Ishikawa (cell line): ENCODE measurements around the gene FGD5.

Experiments used
- CEBPB ChIP-seq: IDR thresholded peaks from 2 replicates; pipeline ENCODE4 v1.6.1; 2012
- CREB1 ChIP-seq: IDR thresholded peaks from 2 replicates; pipeline ENCODE4 v1.6.1; 2012; ENCODE audit warnings: low read depth
- EGR1 ChIP-seq: IDR thresholded peaks from 2 replicates; pipeline ENCODE4 v1.6.1; 2012
- EP300 ChIP-seq: IDR thresholded peaks from 2 replicates; pipeline ENCODE4 v1.6.1; 2012; ENCODE audit warnings: borderline replicate concordance
- NFIC ChIP-seq: IDR thresholded peaks from 2 replicates; pipeline ENCODE4 v1.6.1; 2012
- RAD21 ChIP-seq: IDR thresholded peaks from 2 replicates; pipeline ENCODE4 v1.6.1; 2012; ENCODE audit warnings: low read depth
- TAF1 ChIP-seq: IDR thresholded peaks from 2 replicates; pipeline ENCODE4 v1.6.1; 2012; ENCODE audit warnings: low read depth, mild to moderate bottlenecking
- TCF12 ChIP-seq: IDR thresholded peaks from 2 replicates; pipeline ENCODE4 v1.6.1; 2012; ENCODE audit warnings: low read depth
- TEAD4 ChIP-seq: IDR thresholded peaks from 2 replicates; pipeline ENCODE4 v1.6.1; 2012
- YY1 ChIP-seq: IDR thresholded peaks from 2 replicates; pipeline ENCODE4 v1.6.1; 2012; ENCODE audit warnings: low read depth
- ZBTB7A ChIP-seq: IDR thresholded peaks from 2 replicates; pipeline ENCODE4 v1.6.1; 2012; ENCODE audit warnings: low read depth
- TF ChIP-seq, protein P1 (sequence below): IDR thresholded peaks from 2 replicates; pipeline ENCODE4 v1.6.1; 2012; ENCODE audit warnings: low read depth, mild to moderate bottlenecking
- TF ChIP-seq, protein P2 (sequence below): IDR thresholded peaks from 2 replicates; pipeline ENCODE4 v1.6.1; 2012

DNA sequence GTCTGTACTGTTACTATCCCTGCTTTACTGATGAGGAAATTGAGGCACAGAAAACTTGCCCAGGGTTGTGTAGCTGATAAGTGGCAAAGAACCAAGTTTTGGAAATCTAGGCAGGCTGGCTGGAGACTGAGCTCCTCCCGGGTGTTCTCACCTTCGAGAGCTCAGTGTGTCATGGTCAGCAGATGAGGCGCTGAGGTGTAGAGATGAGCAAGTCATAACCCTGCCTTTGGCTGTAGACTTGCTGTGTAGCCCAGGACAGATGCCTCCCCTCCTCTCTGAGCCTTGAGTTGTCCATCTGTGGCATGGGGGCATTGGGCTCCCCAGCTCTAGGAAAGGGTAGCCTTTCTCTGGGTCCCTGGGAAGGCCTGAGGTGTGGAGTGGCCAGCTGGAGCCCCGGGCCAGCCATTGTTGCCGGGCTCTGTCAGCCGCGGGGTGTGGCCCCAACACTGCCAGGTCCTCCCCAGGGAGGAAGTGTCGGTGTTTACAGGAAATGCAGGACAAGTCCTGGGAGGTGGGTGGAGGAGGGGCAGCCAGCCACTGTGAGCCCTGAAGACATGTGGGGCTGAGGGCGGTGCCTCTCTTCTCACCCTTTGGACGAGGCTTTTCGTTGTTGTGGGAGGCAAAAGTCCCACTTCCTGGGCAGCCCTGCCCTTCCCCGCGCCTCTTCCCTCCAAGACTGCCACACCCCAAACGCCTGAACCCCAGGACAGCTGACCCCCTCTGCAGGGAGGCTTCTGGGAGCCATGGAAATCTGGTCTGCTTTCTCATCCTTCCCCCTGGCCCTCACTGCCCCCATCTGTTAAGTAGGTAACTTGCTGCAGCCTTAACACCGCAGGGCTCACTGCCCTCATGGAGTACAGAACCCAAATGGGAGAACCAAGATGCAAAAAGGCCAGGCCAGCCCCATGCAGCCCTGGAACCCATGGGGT, 29.1 kb downstream of the FGD5 start:
- TF ChIP-seq EGR1 (no peak), ZBTB7A (no peak), RAD21 (no peak), NFIC (no peak), TCF12 (no peak), TAF1 (no peak), CEBPB (no peak), EP300 (no peak), TEAD4 (no peak), CREB1 (no peak), YY1 (no peak)
- TF ChIP-seq, protein P1, sequence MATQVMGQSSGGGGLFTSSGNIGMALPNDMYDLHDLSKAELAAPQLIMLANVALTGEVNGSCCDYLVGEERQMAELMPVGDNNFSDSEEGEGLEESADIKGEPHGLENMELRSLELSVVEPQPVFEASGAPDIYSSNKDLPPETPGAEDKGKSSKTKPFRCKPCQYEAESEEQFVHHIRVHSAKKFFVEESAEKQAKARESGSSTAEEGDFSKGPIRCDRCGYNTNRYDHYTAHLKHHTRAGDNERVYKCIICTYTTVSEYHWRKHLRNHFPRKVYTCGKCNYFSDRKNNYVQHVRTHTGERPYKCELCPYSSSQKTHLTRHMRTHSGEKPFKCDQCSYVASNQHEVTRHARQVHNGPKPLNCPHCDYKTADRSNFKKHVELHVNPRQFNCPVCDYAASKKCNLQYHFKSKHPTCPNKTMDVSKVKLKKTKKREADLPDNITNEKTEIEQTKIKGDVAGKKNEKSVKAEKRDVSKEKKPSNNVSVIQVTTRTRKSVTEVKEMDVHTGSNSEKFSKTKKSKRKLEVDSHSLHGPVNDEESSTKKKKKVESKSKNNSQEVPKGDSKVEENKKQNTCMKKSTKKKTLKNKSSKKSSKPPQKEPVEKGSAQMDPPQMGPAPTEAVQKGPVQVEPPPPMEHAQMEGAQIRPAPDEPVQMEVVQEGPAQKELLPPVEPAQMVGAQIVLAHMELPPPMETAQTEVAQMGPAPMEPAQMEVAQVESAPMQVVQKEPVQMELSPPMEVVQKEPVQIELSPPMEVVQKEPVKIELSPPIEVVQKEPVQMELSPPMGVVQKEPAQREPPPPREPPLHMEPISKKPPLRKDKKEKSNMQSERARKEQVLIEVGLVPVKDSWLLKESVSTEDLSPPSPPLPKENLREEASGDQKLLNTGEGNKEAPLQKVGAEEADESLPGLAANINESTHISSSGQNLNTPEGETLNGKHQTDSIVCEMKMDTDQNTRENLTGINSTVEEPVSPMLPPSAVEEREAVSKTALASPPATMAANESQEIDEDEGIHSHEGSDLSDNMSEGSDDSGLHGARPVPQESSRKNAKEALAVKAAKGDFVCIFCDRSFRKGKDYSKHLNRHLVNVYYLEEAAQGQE = no peak
- TF ChIP-seq, protein P2, sequence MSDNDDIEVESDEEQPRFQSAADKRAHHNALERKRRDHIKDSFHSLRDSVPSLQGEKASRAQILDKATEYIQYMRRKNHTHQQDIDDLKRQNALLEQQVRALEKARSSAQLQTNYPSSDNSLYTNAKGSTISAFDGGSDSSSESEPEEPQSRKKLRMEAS = no peak
